DMS114 treated with DMSO at 0.1 percent for 48 hours (cell line): ENCODE measurements around the gene PCCA.

Experiments used
- DNase-seq: peaks from one replicate; lab custom pipeline; 2025; ENCODE audit not compliant: unreplicated experiment; lab: John Stamatoyannopoulos, UW

Gene PCCA

GRCh38 chr13:100458673-100459072 is 369.8 kb downstream of the PCCA start:
- no peak for DNase-seq

GRCh38 chr13:100459747-100460146 is 370.9 kb downstream of the PCCA start:
- no peak for DNase-seq

- no peak for DNase-seq
Measured at GRCh38 chr13:100460266-100460665, 371.4 kb downstream of the PCCA start.

- no peak for DNase-seq
Measured at GRCh38 chr13:100460791-100461190, 371.9 kb downstream of the PCCA start.

GRCh38 chr13:100461309-100462030 is 372.6 kb downstream of the PCCA start:
- DNase-seq: no peak

- no peak for DNase-seq
Measured at GRCh38 chr13:100464006-100464405, 375.1 kb downstream of the PCCA start.

GRCh38 chr13:100465558-100465957 is 376.7 kb downstream of the PCCA start:
- no peak for DNase-seq

- DNase-seq: no peak
Measured at GRCh38 chr13:100470866-100471505, 382.1 kb downstream of the PCCA start.

GRCh38 chr13:100473087-100473486 is 384.2 kb downstream of the PCCA start:
- DNase-seq: no peak

- no peak for DNase-seq
Measured at GRCh38 chr13:100473501-100474044, 384.7 kb downstream of the PCCA start.

- DNase-seq: no peak
Measured at GRCh38 chr13:100476963-100477362, 388.1 kb downstream of the PCCA start.

- no peak for DNase-seq
Measured at GRCh38 chr13:100478107-100478809, 389.4 kb downstream of the PCCA start.

GRCh38 chr13:100480676-100481075 is 391.8 kb downstream of the PCCA start:
- DNase-seq: no peak

- DNase-seq: no peak
Measured at GRCh38 chr13:100483139-100483538, 394.2 kb downstream of the PCCA start.

GRCh38 chr13:100483841-100484381 is 395.0 kb downstream of the PCCA start:
- no peak for DNase-seq

- no peak for DNase-seq
Measured at GRCh38 chr13:100484702-100485101, 395.8 kb downstream of the PCCA start.

GRCh38 chr13:100485265-100485664 is 396.4 kb downstream of the PCCA start:
- DNase-seq: no peak

- DNase-seq: no peak
Measured at GRCh38 chr13:100490692-100491091, 401.8 kb downstream of the PCCA start.

GRCh38 chr13:100491164-100491842 is 402.4 kb downstream of the PCCA start:
- DNase-seq: no peak

- no peak for DNase-seq
Measured at GRCh38 chr13:100493418-100493817, 404.5 kb downstream of the PCCA start.

GRCh38 chr13:100495455-100495854 is 406.6 kb downstream of the PCCA start:
- no peak for DNase-seq
